HepG2 (cell line): ENCODE data around the gene NF2. TPM values are rescaled to one million over a fixed set of nuclear protein-coding genes. Genes with fewer than 3 reads are reported as not detected.
A peak's percentile ranks its signal among the peaks of the same experiment; 100 is the strongest.

Experiments used
- CBX1 ChIP-seq: IDR thresholded peaks from one replicate; pipeline ENCODE4 v1.6.1; 2016; ENCODE audit warnings: antibody characterized with exemption, low read depth
- DNMT1 ChIP-seq: sonication (generic); formaldehyde crosslinking; IDR thresholded peaks from 2 replicates; pipeline ENCODE4 v1.5.1; 2020; ENCODE audit warnings: mild to moderate bottlenecking, missing genetic modification reagents
- GATAD2A ChIP-seq: IDR thresholded peaks from 2 replicates; pipeline ENCODE4 v1.6.1; 2016
- IRF2 ChIP-seq: IDR thresholded peaks from 2 replicates; pipeline ENCODE4 v1.6.1; 2018; ENCODE audit warnings: missing genetic modification reagents, missing compliant biosample characterization
- MIER2 ChIP-seq: IDR thresholded peaks from 2 replicates; pipeline ENCODE4 v1.6.1; 2016; ENCODE audit warnings: missing biosample characterization, missing genetic modification reagents
- NPAS2 ChIP-seq: sonication (generic); formaldehyde crosslinking; IDR thresholded peaks from 2 replicates; pipeline ENCODE4 v1.8.0; 2022; ENCODE audit warnings: mild to moderate bottlenecking, missing genetic modification reagents, borderline replicate concordance
- PAXIP1 ChIP-seq: sonication (generic); formaldehyde crosslinking; conservative IDR thresholded peaks from 2 replicates; pipeline ENCODE4 v1.4.0; 2020; ENCODE audit warnings: mild to moderate bottlenecking, missing genetic modification reagents, moderate library complexity
- RBFOX2 ChIP-seq: fragments of 200-400 bp; formaldehyde crosslinking; IDR thresholded peaks from 2 replicates; pipeline ENCODE4 v1.6.1; 2017; ENCODE audit warnings: low read depth, mild to moderate bottlenecking, low read length
- RERE ChIP-seq: IDR thresholded peaks from 2 replicates; pipeline ENCODE4 v1.6.1; 2016; ENCODE audit warnings: low read depth, missing genetic modification reagents, missing compliant biosample characterization
- RFXANK ChIP-seq: IDR thresholded peaks from 2 replicates; pipeline ENCODE4 v1.6.1; 2016
- TGIF2 ChIP-seq: IDR thresholded peaks from 2 replicates; pipeline ENCODE4 v1.6.1; 2016; ENCODE audit warnings: control low read depth, missing compliant biosample characterization
- ZNF281 ChIP-seq: sonication (generic); formaldehyde crosslinking; IDR thresholded peaks from 2 replicates; pipeline ENCODE4 v1.4.0; 2020; ENCODE audit warnings: missing genetic modification reagents, borderline replicate concordance
- ZNF607 ChIP-seq: sonication (generic); formaldehyde crosslinking; IDR thresholded peaks from 2 replicates; pipeline ENCODE4 v1.5.1; 2020; ENCODE audit warnings: missing genetic modification reagents, mild to moderate bottlenecking, borderline replicate concordance
- ZNF746 ChIP-seq: sonication (generic); formaldehyde crosslinking; IDR thresholded peaks from 2 replicates; pipeline ENCODE4 v1.8.0; 2022; ENCODE audit warnings: mild to moderate bottlenecking, missing genetic modification reagents
- polyA plus RNA-seq, 8 experiments: library from polyadenylated mRNA; depleted of rRNA in 3 of 8; stranded (reverse) in 7 of 8; unstranded in 1 of 8; fragments of >200 nt; fragmentation: Illumina TruSeq in 4 of 8; extraction: Trizol in 4 of 8; gene quantifications; 2 replicates each; pipeline versions ENCODE4 v1.2.1 to v1.2.3, GENCODE V29; 2011 to 2016; ENCODE audit warnings: low read depth in 4 of 8, missing spikeins in 1 of 8, mixed read lengths in 1 of 8; ENCODE audit not compliant: insufficient read depth in 1 of 8
- total RNA-seq, 5 experiments: library from RNA; depleted of rRNA; stranded (reverse); fragments of >200 nt; fragmentation: Illumina TruSeq; extraction: Trizol; gene quantifications; 2 replicates each; pipeline ENCODE4 v1.2.3, GENCODE V29; 2016; ENCODE audit warnings: low read depth in 1 of 5
- TF ChIP-seq, protein P1 (sequence below), 2 experiments: sonication (generic) in 1 of 2; formaldehyde crosslinking in 1 of 2; IDR thresholded peaks; 2 replicates each; pipeline versions ENCODE4 v1.5.1 to v1.6.1; 2011 to 2020; ENCODE audit warnings: borderline replicate concordance in 1 of 2, low read depth in 1 of 2, low read length in 1 of 2, mild to moderate bottlenecking in 1 of 2, missing genetic modification reagents in 1 of 2, moderate library complexity in 1 of 2

NF2 gene
- total and polyA plus RNA-seq, 2 of the 13 experiments (the other 11 are each of a cell fraction or from before 2014, with no cell fraction given) = 9.3 to 33.3 TPM

DNA sequence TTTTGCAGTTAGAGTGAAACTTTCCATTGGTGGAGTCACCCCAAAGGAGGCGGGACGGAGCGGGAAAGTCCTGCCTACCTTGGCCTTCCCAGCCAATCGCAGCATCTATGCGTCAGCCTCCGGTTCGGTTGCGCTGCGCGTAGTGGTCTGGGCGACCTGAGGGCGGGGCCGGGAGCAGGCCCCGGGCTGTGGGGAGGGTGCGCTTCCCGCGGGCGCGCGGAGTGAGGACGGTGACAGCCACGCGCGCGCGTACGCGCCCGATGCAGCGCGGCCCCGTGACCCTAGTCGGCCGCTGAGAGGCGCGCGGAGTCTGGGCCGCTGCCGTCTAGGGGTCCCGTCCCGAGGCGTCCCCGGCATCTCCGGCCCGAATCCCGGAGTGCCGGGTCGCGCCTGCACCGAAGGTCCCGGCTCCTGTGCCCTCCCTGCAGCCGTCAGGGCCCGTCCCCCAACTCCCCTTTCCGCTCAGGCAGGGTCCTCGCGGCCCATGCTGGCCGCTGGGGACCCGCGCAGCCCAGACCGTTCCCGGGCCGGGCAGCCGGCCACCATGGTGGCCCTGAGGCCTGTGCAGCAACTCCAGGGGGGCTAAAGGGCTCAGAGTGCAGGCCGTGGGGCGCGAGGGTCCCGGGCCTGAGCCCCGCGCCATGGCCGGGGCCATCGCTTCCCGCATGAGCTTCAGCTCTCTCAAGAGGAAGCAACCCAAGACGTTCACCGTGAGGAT is at the start of gene NF2 (continued):
- TF ChIP-seq PAXIP1 (no peak; the same call in 1 of the 2 replicates), IRF2 (CRISPR knock-in tag) (peak; percentile 62; the same call in 1 of the 2 replicates), ZNF607 (CRISPR knock-in tag) (peak; percentile 78; the same call in 1 of the 2 replicates), GATAD2A (CRISPR knock-in tag) (0 out of 2 replicates have a peak, but pooled peaks have one; percentile 9), ZNF746 (peak; percentile 61; the same call in 1 of the 2 replicates), ZNF281 (no peak), RERE (CRISPR knock-in tag) (no peak), DNMT1 (CRISPR knock-in tag) (no peak), RFXANK (CRISPR knock-in tag) (0 out of 2 replicates have a peak, but pooled peaks have one; percentile 61), MIER2 (CRISPR knock-in tag) (no peak), TGIF2 (peak; percentile 34; the same call in 1 of the 2 replicates), RBFOX2 (peak; percentile 86), CBX1 (peak; percentile 61), NPAS2 (no peak)
- TF ChIP-seq, protein P1, sequence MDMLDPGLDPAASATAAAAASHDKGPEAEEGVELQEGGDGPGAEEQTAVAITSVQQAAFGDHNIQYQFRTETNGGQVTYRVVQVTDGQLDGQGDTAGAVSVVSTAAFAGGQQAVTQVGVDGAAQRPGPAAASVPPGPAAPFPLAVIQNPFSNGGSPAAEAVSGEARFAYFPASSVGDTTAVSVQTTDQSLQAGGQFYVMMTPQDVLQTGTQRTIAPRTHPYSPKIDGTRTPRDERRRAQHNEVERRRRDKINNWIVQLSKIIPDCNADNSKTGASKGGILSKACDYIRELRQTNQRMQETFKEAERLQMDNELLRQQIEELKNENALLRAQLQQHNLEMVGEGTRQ (IDR thresholded peaks at IDR 0.05; ENCODE audit: low read depth, low read length) = no peak
- TF ChIP-seq, protein P1 (CRISPR knock-in tag; IDR thresholded peaks at IDR 0.05; ENCODE audit: borderline replicate concordance) = no peak
